Panc1 (cell line): ENCODE measurements around the gene GPR37L1.

Source experiments
- POLR2AphosphoS5 ChIP-seq: IDR thresholded peaks from 2 replicates; pipeline ENCODE4 v1.6.1; 2012; ENCODE audit warnings: mild to moderate bottlenecking, low read depth, low read length, moderate library complexity
- REST ChIP-seq, 2 experiments: IDR thresholded peaks; 2 replicates each; pipeline ENCODE4 v1.6.1; 2011 to 2012; ENCODE audit warnings: low read depth in 2 of 2, control low read depth in 1 of 2, low read length in 1 of 2, mild to moderate bottlenecking in 1 of 2, moderate library complexity in 1 of 2; ENCODE audit not compliant: insufficient read depth in 1 of 2
- SIN3A ChIP-seq: IDR thresholded peaks from 2 replicates; pipeline ENCODE4 v1.6.1; 2012; ENCODE audit warnings: low read depth, mild to moderate bottlenecking, low read length, moderate library complexity, borderline replicate concordance; ENCODE audit not compliant: insufficient read depth
- TCF7L2 ChIP-seq: IDR thresholded peaks from 2 replicates; pipeline ENCODE4 v1.6.1; 2011; ENCODE audit warnings: mild to moderate bottlenecking, low read depth, low read length, inconsistent platforms
- TF ChIP-seq, protein P1 (sequence below): fragments of 450-650 bp; IDR thresholded peaks from 2 replicates; pipeline ENCODE4 v1.5.1; 2017; ENCODE audit warnings: mild to moderate bottlenecking

GRCh38 chr1:202146993-202147392 is 24.3 kb downstream of the GPR37L1 start:
- TF ChIP-seq REST (IDR thresholded peaks at IDR 0.05; ENCODE audit: insufficient read depth in 1 of 2, low read depth in 2 of 2, low read length in 1 of 2) (no peak), POLR2AphosphoS5 (no peak), TCF7L2 (no peak), SIN3A (no peak)
- TF ChIP-seq, protein P1, sequence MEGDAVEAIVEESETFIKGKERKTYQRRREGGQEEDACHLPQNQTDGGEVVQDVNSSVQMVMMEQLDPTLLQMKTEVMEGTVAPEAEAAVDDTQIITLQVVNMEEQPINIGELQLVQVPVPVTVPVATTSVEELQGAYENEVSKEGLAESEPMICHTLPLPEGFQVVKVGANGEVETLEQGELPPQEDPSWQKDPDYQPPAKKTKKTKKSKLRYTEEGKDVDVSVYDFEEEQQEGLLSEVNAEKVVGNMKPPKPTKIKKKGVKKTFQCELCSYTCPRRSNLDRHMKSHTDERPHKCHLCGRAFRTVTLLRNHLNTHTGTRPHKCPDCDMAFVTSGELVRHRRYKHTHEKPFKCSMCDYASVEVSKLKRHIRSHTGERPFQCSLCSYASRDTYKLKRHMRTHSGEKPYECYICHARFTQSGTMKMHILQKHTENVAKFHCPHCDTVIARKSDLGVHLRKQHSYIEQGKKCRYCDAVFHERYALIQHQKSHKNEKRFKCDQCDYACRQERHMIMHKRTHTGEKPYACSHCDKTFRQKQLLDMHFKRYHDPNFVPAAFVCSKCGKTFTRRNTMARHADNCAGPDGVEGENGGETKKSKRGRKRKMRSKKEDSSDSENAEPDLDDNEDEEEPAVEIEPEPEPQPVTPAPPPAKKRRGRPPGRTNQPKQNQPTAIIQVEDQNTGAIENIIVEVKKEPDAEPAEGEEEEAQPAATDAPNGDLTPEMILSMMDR = no peak
